GM19239 (cell line): Measurements from ENCODE around the gene ZNF511.

Experiments
- DNase-seq: peaks from one replicate; pipeline ENCODE4 v3.0.0; 2011; ENCODE audit warnings: low spot score; ENCODE audit not compliant: insufficient read length
- FAIRE-seq: peaks from 2 replicates; lab custom pipeline; 2011; peaks lifted over from hg19 to GRCh38; lab: Jason Lieb, UNC

Gene ZNF511

DNA sequence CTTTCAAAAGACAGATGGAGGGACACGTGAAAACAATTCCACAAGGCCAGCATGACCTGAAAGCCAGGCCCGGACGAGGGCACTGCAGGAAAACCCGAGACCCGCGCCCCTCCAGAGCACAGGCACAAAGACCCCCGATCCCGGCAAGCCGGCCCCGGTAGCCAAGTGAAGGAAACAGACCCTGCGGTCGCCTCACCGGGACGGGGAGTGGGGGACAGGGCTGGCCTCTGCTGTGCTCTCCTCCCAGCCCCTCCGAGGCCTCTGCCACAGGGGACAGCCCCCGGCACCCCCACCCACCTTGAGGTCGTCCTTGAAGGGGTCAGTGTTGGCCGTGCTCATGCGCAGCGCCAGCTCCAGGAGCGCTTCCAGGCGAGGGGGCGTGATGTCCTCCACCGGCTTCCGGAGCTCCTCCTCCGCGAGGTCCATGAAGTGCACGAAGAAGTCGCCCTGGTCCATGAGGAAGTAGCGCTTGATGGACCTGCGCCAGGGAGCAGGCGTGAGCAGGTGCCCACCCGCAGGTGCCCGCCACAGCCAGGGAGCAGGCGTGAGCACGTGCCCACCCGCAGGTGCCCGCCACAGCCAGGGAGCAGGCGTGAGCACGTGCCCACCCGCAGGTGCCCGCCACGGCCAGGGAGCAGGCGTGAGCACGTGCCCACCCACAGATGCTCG, 20.7 kb upstream of the ZNF511 start:
- FAIRE-seq: no peak
- DNase-seq: no peak

- DNase-seq (no peak), FAIRE-seq (no peak)
Observed at GRCh38 chr10:133289761-133290160, 19.0 kb upstream of the ZNF511 start.

DNA sequence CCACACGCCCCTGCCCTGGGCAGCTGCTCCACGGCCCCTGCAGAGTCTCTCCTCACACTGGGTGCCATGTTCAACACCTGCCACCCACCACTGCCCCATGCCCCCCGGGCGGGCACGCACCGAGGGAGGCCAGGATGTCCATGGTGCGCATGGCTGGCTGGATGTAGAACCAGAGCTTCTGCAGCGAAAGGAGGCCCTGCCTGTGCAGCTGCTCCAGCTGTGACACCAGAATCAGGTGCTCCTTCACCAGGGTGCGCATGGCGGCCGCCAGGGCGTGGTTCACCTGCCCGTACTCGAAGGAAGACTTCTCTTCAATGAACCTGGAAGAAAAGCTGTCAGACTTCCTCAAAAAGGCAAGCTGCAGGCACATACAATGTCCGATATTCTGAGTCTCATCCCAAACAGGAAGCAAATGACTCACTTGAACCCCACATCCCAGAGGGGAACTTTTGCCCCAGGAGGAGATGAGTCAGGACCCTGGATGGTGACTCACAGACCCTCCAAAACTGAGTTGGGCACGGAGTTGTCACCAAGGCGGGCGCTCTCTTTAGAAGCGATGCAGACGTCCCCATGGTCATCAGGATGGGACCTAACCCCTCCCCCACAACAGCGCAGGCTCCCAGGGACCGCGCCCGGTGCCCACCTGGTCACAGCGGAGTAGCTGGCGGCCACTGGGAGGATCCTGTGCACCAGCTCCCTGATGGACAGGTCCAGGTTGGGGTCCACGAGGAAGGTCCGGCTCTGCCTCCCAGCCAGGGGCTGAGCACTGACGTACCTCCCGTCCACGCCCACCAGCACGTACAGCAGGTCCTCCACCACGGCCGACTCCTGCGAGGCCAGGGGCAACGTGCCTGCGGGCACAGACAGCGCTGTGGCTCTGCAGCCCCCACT, 15.6 kb upstream of the ZNF511 start:
- DNase-seq (no peak), FAIRE-seq (no peak)

GRCh38 chr10:133293810-133294119, 14.9 kb upstream of the ZNF511 start:
- no peak for FAIRE-seq
- no peak for DNase-seq

DNA sequence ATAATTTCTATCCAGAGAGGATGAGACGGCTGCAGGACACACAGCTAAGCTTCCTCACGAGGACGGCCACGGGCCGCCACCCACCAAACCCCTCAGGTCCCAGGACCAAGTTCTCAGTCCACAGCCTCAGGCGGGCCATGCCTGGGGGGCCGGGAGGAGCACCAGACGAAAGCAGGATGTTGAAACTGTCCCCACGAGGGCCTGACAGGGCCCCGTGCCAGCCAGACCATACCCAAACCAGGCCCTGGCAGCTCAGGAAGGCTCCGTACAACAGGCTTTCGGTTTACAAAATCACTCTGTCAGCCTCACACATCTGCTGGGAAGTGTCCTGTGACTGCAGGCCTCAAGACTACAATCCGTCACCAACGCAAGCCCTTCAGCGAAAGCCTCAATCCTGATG, 14.5 kb upstream of the ZNF511 start:
- DNase-seq (no peak), FAIRE-seq (no peak)

- FAIRE-seq (no peak), DNase-seq (no peak)
Observed at GRCh38 chr10:133295426-133296320, 13.0 kb upstream of the ZNF511 start.

DNA sequence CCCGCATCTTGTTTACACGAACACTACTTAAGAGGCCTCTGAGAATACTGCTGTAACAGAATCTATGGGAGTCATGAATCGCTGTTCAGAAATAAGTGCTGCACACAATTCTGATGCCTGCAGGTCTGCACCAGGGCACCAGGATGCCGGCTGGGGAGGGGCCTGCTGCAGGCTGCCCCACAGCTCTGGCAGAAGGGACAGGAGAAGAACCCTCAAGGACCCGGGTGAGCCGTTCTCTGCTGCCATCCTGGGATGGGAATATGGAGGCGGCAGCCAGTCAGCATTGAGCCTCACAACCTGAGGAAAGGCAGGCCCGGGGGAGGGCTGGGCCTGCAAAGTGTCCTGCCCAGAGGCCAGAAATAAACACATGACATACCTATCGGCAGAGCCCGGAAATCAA, 11.2 kb upstream of the ZNF511 start:
- FAIRE-seq: no peak

GRCh38 chr10:133298466-133298865, 10.2 kb upstream of the ZNF511 start:
- no peak for FAIRE-seq
- no peak for DNase-seq

More for the DNA sequence above, 11.2 kb upstream of the ZNF511 start:
- DNase-seq: no peak

DNA sequence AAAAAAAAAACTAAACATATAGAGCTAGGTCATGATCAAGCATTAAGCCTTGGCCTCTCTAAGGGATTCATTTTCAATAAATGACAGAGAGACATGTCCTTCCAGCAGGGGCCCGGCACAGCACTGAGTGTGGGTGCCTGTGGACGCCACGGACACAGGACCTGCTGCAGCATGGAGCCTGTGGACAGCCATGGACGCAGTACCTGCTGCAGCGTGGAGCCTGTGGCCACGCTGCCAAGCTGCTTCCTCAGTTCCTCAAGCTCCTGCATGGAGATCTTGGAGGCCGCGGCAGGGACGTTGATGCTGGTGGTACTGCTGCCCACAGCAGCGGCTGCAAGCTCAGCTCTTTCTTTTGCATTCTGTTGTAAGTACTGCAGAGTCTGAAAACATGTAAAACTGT, 9.5 kb upstream of the ZNF511 start:
- DNase-seq (no peak), FAIRE-seq (no peak)

DNA sequence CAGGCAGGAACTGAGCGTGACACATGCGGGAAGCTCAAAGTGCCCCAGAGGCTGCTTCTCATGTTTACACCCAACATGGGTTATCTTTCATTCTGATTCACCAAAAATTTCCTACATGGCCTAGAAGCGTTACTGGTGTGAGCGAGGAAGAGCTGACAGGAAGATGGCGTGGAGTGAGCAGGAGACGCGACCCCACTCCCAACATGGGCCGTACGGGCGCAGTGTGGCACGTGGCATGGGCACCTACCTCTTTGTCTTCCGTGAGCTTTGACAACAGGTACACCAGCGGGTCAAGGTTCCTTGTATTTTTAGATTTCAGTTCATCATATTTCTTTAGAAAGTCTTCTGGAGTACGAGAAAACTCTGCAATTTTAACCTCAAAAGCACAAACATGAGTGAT, 9.0 kb upstream of the ZNF511 start:
- FAIRE-seq (no peak), DNase-seq (no peak)

- FAIRE-seq: no peak
- DNase-seq: no peak
Observed at GRCh38 chr10:133302230-133302629, 6.5 kb upstream of the ZNF511 start.

GRCh38 chr10:133303206-133303605, 5.5 kb upstream of the ZNF511 start:
- FAIRE-seq (no peak), DNase-seq (no peak)

GRCh38 chr10:133306097-133306476, 2.6 kb upstream of the ZNF511 start:
- FAIRE-seq: no peak

GRCh38 chr10:133306941-133307379, 1.8 kb upstream of the ZNF511 start:
- no peak for DNase-seq
- no peak for FAIRE-seq

More at GRCh38 chr10:133306097-133306476, 2.6 kb upstream of the ZNF511 start:
- no peak for DNase-seq

DNA sequence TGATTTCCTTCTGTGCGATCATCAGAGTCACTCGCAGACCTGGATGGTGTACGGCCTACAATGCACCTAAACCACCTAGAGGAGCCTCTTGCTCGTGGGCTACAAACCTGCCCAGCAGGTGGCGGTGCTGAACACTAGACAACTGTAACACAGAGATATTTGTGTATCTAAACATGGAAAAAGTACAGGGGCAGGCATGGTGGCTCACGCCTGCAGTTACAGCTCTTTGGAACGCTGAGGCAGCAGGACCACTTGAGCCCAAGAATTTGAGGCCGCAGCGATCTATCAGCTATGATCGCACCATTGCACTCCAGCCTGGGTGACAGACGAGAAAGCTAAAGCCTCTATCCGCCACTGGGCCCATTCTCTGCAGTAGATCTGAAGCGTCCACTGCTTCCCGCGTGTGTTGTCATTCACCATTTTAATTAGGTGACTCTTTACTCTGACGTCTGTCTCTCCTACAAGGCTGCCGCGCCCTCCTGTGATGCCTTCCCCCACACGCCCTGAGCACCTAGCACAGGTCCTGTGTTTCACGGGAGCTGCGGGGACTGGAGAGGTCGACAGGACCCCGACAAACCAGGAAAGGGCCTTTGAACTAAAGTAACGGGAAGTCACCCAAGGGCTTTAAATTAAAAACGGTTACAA, 816 bp upstream of the ZNF511 start:
- FAIRE-seq: peak; percentile 95
- peak; percentile 71 for DNase-seq

DNA sequence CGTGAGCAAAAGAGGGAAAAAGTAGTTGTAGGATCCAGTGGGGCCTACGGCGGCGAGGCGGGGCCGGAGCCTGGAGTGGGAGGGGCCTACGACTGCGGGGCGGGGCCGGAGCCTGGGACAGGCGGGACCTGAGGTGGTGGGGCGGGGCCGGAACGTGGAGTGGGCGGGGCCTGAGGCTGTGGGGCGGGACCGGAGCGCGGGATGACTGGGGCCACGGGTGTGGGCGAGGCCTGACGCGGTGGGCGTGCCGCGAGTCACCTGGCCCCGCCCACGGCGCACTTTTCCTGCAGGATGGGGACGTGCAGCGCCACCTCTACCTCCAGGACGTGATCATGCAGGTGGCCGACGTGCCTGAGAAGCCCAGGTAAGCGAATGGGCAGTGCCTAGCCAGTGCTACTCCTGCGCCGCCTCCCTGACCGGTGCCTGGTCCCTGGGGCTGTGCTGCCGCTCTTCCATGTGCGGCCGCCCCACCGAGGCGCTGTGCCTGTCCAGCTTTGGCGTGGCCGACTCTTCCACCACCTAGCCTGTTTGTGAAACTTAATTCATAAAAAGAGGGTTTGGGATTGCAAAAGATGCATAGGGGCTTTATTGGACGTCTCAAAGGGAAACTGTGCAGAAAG, 496 bp downstream of the ZNF511 start:
- peak; percentile 40 for FAIRE-seq
- peak; percentile 85 for DNase-seq

DNA sequence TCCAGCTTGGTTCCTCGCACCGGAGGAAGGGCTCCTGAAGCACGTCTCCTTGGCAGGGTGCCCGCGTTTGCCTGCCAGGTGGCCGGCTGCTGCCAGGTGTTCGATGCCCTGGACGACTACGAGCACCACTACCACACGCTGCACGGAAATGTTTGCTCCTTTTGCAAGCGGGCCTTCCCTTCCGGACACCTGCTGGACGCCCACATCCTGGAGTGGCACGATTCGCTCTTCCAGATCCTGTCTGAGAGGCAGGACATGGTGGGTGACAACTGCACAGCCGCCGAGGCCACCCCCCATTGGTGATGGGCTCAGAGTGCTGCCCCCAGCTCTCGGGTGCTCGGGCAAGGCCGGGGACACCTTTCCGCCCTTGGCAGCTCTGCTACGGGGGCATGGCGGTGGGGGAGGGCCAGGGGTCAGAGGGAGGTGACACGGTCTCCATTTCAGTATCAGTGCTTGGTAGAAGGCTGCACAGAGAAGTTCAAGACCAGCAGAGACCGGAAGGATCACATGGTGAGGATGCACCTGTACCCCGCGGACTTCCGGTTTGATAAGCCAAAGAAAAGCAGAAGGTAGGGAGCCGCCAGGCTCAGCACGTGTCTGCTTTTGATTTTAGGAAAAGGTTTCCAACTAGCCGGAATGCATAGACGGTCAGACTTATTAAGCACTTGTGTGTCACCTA, 1.1 kb downstream of the ZNF511 start:
- FAIRE-seq (no peak), DNase-seq (no peak)

GRCh38 chr10:133310399-133310755, 1.7 kb downstream of the ZNF511 start:
- FAIRE-seq: no peak
- no peak for DNase-seq

GRCh38 chr10:133310789-133311188, 2.1 kb downstream of the ZNF511 start:
- DNase-seq (no peak), FAIRE-seq (no peak)
